ENCODE measurements around the gene C1orf146.
"Not testable (repeated sequence)": the region's sequence is repeated elsewhere in the genome, so short reads cannot be mapped to it uniquely, and the experiment has no call there.

The C1orf146 gene

DNA sequence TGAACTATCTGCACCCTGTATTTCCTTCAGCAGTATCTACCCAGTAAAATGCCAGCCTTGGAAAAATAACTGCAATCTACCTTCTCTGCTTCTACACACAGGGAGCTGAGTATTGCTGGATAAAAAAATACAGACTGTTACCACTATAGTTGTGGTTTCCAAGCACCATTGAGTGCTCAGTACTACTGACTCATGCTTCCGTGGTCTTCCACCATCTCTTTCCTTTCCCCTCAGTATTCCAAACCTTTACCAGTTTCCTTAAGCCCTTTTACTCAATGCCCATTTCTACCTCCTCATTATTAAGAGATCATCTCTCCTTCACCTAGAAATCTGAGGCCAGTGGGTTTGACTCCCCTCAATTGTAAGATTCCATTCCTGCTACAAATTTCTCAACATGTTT lies 57.2 kb downstream of the C1orf146 start:
- DNase-seq (ENCODE audit: low spot score) = no peak

DNA sequence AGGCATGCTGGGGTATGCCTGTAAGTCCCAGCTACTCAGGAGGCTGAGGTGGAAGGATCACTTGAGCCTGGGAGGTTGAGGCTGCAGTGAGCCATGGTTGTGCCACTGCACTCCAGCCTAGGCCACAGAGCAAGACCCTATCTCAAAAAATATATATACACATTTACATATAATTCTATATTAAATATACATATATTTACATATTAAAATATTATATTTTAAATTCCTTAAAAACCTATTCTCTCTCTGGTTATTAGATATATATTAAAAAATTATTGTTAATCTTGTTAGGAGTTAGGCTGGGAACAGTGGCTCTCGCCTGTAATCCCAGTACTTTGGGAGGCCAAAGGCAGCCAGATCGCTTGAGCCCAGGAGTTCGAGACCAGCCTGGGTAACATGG lies 58.4 kb downstream of the C1orf146 start:
- no peak for DNase-seq (ENCODE audit: low spot score)

DNA sequence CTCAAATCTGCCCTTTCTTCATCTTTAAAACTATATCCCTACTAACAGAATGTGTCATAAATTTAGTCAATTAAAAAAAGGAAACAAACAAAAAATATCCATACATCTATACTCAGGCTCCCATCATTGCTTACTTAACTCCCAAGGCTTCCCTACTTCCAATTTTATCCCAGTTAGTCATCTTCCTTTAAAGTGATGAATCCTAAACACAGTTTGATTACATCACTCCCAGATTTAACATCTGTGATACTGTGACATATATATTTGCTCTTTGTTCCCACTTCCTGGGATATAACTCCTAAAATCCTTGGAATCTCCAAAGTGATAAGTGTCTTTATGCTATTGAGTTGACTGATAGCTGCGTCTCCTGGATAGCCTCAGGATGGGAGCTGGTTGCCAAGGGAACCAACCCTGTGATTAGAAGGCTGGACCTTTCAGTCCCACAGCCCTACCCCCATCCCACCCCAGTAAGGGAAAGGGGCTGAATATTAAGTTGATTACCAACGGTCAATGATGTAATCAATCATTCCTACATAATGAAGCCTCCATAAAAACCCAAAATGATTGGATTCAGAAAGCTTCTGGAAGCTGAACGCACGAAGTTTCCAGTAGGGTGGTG lies 59.5 kb downstream of the C1orf146 start:
- no peak for DNase-seq (ENCODE audit: low spot score)

DNA sequence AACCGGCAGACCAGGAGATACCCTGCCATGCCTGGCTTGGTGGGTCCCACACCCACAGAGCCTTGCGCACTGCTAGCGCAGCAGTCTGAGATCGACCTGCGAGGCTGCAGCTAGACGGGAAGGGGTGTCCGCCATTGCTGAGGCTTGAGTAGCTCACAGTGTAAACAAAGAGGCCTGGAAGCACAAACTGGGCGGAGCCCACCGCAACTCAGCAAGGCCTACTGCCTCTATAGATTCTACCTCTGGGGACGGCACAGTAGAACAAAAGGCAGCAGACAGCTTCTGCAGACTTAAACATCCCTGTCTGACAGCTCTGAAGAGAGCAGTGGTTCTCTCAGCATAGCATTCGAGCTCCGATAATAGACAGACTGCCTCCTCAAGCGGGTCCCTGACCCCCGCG lies 62.1 kb downstream of the C1orf146 start:
- DNase-seq (ENCODE audit: low spot score) = not testable (repeated sequence)

DNA sequence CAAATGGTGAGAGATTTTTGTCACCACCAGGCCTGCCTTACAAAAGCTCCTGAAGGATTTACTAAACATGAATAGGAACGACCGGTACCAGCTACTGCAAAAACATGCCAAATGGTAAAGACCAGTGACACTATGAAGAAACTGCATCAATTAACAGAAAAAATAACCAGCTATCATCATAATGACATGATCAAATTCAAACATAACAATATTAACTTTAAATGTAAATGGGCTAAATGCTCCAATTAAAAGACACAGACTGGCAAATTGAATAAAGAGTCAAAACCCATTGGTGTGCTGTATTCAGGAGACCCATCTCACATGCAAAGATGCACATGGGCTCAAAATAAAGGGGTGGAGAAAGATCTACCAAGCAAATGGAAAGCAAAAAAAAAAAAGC lies 63.7 kb downstream of the C1orf146 start:
- DNase-seq (ENCODE audit: low spot score) = not testable (repeated sequence)

DNA sequence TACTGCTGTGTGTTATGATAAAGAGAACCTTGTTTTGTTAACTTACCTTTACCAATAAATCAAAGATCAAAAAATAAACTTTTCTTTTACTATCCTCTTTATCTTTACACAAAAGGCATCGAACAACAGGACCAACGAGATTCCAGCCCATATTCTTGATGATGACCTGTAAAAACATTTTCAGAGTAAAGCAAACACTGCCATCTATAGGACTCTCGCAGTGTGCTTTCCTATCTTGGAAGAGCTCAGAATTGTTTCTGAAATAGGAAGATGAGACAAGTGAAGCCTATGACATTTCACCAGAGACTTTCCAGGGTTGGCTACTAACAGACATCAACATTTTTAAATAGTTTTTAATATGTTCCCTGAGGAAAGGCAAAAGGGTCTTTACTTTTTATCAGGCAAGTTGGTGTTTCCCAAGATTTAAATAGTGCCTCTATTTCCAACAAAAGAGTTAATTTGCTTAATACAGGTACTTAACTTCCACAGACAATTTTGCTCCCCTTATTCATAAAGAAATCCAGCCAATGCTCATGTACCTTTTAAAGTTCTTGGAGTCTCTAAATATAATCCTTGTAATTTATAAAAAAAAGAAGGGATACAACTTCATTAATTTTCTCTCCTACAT lies 73.8 kb downstream of the C1orf146 start:
- DNase-seq (ENCODE audit: low spot score) = peak; percentile 51
